Calu3 (cell line): Measurements from ENCODE around the gene OR2L8. TPM values are rescaled to one million over a fixed set of nuclear protein-coding genes. Genes with fewer than 3 reads are reported as not detected.

Experiments
- BruUV-seq: library from RNA; stranded (reverse); fragments of 400-500 nt; replicated peaks from 2 replicates; lab custom pipeline; 2021; lab: Mats Ljungman, UMichigan
- CTCF ChIA-PET: fragments of 300-600 bp; sonication (Branson Sonifier 250); formaldehyde crosslinking; loops from one replicate; lab custom pipeline; 2022; ENCODE audit warnings: antibody characterized with exemption; lab: Charles Lee
- DNase-seq: peaks from one replicate; pipeline ENCODE4 v3.0.0; 2022
- H3K27ac Mint-ChIP-seq: one replicate; pipeline ENCODE4 v1.8.0; 2022; ENCODE audit warnings: mixed read lengths; ENCODE audit not compliant: unreplicated experiment
- H3K27me3 Mint-ChIP-seq: one replicate; pipeline ENCODE4 v1.8.0; 2022; ENCODE audit warnings: mixed read lengths; ENCODE audit not compliant: unreplicated experiment
- H3K36me3 Mint-ChIP-seq: one replicate; pipeline ENCODE4 v1.8.0; 2022; ENCODE audit warnings: mild to moderate bottlenecking, moderate library complexity, mixed read lengths; ENCODE audit not compliant: insufficient read depth, unreplicated experiment
- H3K4me1 Mint-ChIP-seq: one replicate; pipeline ENCODE4 v1.8.0; 2022; ENCODE audit warnings: mild to moderate bottlenecking, low read depth, mixed read lengths; ENCODE audit not compliant: unreplicated experiment
- H3K4me3 Mint-ChIP-seq: one replicate; pipeline ENCODE4 v1.8.0; 2022; ENCODE audit warnings: mild to moderate bottlenecking, low read depth, moderate library complexity, mixed read lengths; ENCODE audit not compliant: unreplicated experiment
- H3K9me3 Mint-ChIP-seq: one replicate; pipeline ENCODE4 v1.8.0; 2022; ENCODE audit warnings: low read depth, mixed read lengths; ENCODE audit not compliant: unreplicated experiment
- CTCF ChIP-seq: fragments of 200-600 bp; IDR thresholded peaks from one replicate; pipeline ENCODE4 v1.8.0; 2022; ENCODE audit warnings: antibody characterized with exemption; ENCODE audit not compliant: unreplicated experiment
- intact Hi-C: fragments of 100-400 bp; cut with micrococcal nuclease; formaldehyde crosslinking; loops from one replicate; pipeline ENCODE4 v1.10.0; 2022; ENCODE audit not compliant: unreplicated experiment
- total RNA-seq: library from RNA; stranded (reverse); gene quantifications from 2 replicates; pipeline ENCODE4 v1.2.3, GENCODE V29; 2022

OR2L8 gene
- total RNA-seq, 1 experiment from 2014 or later = not detected

- Mint-ChIP-seq H3K27ac (no peak overlapping the region), H3K4me3 (peak overlapping the region; percentile 12), H3K27me3 (no peaks in the 10 kb centered on the region), H3K4me1 (no peaks in the 10 kb centered on the region), H3K36me3 (no peaks in the 10 kb centered on the region), H3K9me3 (peaks cover 26% of the 10 kb centered on the region)
- TF ChIP-seq CTCF = no peak
- CTCF ChIA-PET = no interaction called here
- no TSS peak for BruUV-seq
- intact Hi-C loops = no loop called here
- no peak for DNase-seq
Observed at GRCh38 chr1:247906504-247907047, 42.1 kb upstream of the OR2L8 start.

- no peak overlapping the region for H3K27ac Mint-ChIP-seq
- no peaks in the 10 kb centered on the region for H3K36me3 Mint-ChIP-seq
- no peak overlapping the region for H3K4me3 Mint-ChIP-seq
- no peaks in the 10 kb centered on the region for H3K27me3 Mint-ChIP-seq
- H3K9me3 Mint-ChIP-seq = peaks cover 33% of the 10 kb centered on the region
- intact Hi-C loops = no loop called here
- no peak for DNase-seq
- TF ChIP-seq CTCF = no peak
- H3K4me1 Mint-ChIP-seq = no peaks in the 10 kb centered on the region
- no TSS peak for BruUV-seq
- CTCF ChIA-PET = no interaction called here
Observed at GRCh38 chr1:247908766-247909165, 39.9 kb upstream of the OR2L8 start.

- Mint-ChIP-seq H3K4me3 (no peak overlapping the region), H3K9me3 (peaks cover 26% of the 10 kb centered on the region), H3K27me3 (no peaks in the 10 kb centered on the region), H3K36me3 (no peaks in the 10 kb centered on the region), H3K27ac (no peak overlapping the region), H3K4me1 (no peaks in the 10 kb centered on the region)
- no peak for TF ChIP-seq CTCF
- DNase-seq = no peak
- CTCF ChIA-PET = no interaction called here
- no TSS peak for BruUV-seq
- intact Hi-C loops = no loop called here
Observed at GRCh38 chr1:247913786-247914185, 34.9 kb upstream of the OR2L8 start.

GRCh38 chr1:247914941-247915662, 33.6 kb upstream of the OR2L8 start:
- H3K27me3 Mint-ChIP-seq = no peaks in the 10 kb centered on the region
- peaks cover 24% of the 10 kb centered on the region for H3K9me3 Mint-ChIP-seq
- BruUV-seq = no TSS peak
- H3K4me1 Mint-ChIP-seq = no peaks in the 10 kb centered on the region
- no peak for DNase-seq
- H3K4me3 Mint-ChIP-seq = no peak overlapping the region
- no peaks in the 10 kb centered on the region for H3K36me3 Mint-ChIP-seq
- no peak for TF ChIP-seq CTCF
- CTCF ChIA-PET = no interaction called here
- H3K27ac Mint-ChIP-seq = no peak overlapping the region
- intact Hi-C loops = no loop called here
